Erythroblast (primary cell): ENCODE results near the gene PTPRU.
"Not testable (repeated sequence)": the region's sequence is repeated elsewhere in the genome, so short reads cannot be mapped to it uniquely, and the experiment has no call there.

Experiments used
- DNase-seq, 2 experiments: peaks; one replicate each; lab custom pipeline; 2025; lab: John Stamatoyannopoulos, UW
- GATA1 ChIP-seq: IDR thresholded peaks from 2 replicates; pipeline ENCODE4 v1.6.1; 2011; ENCODE audit warnings: low read depth, mild to moderate bottlenecking, control low read depth, low read length, moderate library complexity
- POLR2A ChIP-seq: IDR thresholded peaks from 2 replicates; pipeline ENCODE4 v1.6.1; 2011; ENCODE audit warnings: mild to moderate bottlenecking, low read length

Gene PTPRU

DNA sequence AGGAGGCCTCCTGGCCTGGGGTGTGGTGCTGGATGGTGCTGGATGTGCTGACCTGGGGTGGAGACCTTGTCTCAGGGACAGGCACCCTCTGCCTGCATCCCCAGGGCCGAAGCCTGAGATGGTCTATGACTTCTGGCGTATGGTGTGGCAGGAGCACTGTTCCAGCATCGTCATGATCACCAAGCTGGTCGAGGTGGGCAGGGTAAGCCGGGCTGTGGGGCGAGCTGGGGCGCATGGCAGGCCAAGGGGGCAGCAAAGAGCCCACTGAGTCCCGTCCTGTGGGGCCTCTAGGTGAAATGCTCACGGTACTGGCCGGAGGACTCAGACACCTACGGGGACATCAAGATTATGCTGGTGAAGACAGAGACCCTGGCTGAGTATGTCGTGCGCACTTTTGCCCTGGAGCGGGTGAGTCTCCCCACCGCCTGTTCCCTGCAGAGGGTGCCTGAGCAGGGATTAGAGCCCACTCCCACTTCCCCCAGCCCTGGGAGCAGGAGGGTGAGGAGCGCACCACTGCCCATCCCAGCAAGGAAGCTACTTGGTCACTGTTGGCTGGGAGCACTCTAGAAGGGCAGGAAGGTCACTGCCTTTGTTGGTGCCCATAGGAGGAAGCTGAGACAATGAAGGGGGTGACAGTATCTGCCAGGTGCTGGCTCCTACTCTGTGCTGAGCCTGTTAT lies 75.2 kb downstream of the PTPRU start:
- TF ChIP-seq POLR2A (no peak), GATA1 (no peak)
- DNase-seq, result no peak

DNA sequence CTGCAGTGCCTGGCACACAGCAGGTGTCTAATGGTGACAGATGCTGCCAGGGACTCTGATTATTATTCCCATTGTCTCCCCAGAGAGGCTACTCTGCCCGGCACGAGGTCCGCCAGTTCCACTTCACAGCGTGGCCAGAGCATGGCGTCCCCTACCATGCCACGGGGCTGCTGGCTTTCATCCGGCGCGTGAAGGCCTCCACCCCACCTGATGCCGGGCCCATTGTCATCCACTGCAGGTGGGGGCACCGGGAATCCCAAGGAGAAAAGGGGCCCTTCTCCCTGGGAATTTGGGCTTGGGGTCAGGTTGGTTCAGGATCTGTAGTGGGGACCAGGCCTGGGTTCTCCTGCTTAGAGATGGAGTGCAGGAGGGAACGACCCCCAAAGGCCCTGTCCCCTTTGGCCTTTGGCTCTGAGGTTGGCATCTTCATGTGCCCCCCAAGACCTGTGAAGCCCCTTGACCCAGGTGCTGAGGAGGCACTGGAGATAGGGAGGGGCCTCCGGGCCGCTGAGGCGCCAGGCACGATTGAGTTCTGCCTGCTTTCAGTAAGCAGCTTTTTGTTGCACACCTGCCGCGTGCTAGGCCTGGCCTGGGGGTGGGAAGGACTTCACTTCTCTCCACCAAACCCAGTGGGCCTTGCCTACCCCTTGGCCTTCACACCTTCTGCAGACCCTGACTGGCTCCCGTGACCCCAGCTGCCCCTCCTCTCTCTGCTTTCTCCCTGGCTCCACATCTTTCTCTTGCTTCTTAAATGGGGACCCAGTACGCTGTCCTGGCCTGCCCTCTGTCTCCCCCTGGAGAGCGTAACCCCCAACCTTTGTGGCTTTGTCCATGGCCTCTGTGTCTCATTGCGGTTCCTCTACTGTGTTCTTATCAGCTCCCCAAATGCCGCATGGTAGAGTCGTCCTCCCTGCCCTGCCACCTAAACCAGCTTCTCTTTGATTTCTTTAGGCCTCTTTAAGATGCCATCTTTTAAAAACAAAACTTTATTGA lies 76.4 kb downstream of the PTPRU start:
- DNase-seq, result no peak
- no peak for TF ChIP-seq GATA1
- no peak for TF ChIP-seq POLR2A

DNA sequence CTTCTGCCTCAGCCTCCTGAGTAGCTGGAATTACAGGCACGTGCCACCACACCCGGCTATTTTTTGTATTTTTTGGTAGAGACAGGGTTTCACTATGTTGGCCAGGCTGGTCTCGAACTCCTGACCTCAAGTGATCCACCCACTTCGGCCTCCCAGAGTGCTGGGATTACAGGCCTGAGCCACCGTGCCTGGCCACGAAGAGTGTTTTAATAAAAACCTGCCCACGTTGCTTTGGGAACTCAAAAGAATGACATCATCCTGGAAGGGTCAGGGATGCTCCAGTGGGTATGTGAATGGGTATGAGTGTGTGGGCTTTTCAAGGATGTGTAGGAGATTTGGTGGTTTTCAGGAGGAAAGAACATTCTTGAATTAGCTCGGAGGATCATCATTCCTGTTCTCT lies 78.4 kb downstream of the PTPRU start:
- DNase-seq, result not testable (repeated sequence)

DNA sequence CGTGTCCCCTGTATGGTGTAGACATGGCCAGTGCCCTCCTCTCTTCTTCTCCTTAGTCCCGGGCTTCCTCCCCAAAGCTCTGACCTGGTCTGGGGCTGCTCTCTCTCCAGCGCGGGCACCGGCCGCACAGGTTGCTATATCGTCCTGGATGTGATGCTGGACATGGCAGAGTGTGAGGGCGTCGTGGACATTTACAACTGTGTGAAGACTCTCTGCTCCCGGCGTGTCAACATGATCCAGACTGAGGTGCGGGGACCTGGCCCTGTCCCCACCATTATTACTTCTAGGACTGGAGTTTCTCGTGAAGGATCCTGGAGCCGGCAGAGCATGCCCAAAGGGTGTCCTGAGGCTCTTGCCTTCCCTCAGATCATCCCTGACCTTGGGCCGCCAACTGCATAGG lies 78.9 kb downstream of the PTPRU start:
- no peak for DNase-seq
- no peak for TF ChIP-seq GATA1
- no peak for TF ChIP-seq POLR2A

DNA sequence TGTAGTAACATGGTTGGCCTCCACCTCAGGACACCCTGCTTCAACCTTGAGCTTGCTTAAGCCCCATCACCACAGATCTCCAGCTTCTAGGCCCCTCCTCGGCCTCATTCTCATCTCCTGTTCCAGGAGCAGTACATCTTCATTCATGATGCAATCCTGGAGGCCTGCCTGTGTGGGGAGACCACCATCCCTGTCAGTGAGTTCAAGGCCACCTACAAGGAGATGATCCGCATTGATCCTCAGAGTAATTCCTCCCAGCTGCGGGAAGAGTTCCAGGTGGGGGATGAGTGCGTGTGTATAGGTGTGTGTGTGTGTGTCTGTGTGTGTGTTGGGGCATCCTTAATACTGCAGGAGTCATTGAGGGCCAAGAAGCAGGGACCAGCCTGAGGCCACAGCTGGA lies 79.6 kb downstream of the PTPRU start:
- no peak for DNase-seq
- TF ChIP-seq GATA1 (no peak), POLR2A (no peak)

DNA sequence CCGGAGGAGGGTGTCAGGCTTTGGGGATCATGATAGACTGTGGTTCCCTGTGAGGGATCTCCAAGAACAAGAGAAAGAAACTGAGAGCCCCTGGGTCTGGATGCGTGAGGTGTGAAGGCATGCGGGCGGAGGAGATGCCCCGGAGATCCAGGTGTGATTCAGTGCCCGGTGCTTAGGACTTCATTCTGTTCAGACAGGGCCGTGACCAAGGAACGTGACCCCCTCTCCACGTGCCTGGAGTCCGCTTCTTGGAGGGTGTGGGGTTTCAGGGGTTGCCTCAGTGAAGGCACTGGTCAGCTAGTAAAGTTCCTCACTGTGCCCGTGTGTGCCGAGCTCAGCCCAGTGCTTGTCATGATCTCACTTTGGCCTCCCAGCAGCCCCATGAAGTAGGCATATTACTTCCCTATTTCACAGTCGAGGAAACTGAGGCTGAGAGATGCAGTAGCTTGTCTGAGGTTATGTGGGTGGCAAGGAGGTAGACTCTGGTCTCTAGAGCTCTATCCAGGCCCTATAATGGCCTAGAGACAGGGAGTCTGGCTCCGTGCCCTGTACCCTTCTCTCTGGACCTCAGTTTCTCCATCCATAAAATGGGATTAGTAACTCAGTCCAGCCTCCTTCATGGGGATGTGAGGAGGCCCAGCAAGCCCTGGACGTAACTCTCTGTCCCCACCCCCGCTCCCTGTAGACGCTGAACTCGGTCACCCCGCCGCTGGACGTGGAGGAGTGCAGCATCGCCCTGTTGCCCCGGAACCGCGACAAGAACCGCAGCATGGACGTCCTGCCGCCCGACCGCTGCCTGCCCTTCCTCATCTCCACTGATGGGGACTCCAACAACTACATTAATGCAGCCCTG lies 81.0 kb downstream of the PTPRU start:
- no peak for DNase-seq
- TF ChIP-seq POLR2A (no peak), GATA1 (no peak)

DNA sequence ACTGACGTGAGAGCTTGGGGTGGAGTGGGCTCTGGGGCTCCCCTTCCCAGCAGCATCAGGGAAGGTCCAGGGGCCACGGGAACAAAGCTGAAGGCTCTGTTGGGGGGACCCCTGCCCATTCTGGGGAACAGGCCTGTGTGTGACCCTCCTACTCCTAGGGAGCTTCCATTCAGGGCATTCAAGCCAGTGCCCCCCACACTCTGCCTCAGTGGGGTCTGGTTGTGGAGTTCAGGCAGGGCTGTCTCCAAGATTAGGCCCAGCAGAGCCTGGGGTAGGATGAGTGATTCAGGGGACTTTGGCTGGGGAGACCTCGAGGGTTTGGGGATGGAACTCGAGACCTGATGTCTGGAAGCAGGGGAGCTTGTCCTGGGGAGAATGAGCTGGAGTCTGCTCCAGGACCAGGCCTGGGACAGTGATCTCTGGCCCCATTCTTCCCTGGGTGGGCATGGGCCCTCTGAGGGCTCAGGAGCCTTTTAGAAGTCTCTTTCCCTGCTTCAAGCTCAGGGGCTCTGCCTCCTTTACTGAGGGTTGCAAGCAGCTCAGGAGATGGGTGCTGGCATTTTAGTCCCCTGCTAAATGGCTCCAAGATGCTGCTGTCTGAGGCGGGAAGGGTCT lies 81.7 kb downstream of the PTPRU start:
- DNase-seq, result no peak
- TF ChIP-seq GATA1 (no peak), POLR2A (no peak)

DNA sequence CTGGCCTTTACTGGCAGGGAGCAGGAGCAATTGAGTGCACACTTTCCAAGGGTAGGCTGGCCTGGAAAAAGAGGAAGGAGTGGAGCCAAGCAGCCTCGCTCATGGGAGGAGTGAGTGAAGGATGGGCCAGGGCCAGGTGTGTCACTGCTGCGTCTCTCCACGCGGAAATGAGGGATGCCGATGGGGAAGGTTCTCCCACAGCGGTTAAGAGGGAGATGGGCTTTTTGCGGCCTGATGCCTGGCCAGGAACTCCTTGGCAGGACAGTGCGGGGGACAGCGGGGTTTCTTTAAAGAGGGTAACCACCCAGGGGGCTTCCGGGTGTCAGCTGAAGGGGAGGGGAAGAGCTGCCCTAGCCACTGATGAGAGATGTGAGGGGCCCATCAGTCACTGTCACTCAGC lies 82.4 kb downstream of the PTPRU start:
- no peak for DNase-seq
- no peak for TF ChIP-seq POLR2A
- no peak for TF ChIP-seq GATA1

DNA sequence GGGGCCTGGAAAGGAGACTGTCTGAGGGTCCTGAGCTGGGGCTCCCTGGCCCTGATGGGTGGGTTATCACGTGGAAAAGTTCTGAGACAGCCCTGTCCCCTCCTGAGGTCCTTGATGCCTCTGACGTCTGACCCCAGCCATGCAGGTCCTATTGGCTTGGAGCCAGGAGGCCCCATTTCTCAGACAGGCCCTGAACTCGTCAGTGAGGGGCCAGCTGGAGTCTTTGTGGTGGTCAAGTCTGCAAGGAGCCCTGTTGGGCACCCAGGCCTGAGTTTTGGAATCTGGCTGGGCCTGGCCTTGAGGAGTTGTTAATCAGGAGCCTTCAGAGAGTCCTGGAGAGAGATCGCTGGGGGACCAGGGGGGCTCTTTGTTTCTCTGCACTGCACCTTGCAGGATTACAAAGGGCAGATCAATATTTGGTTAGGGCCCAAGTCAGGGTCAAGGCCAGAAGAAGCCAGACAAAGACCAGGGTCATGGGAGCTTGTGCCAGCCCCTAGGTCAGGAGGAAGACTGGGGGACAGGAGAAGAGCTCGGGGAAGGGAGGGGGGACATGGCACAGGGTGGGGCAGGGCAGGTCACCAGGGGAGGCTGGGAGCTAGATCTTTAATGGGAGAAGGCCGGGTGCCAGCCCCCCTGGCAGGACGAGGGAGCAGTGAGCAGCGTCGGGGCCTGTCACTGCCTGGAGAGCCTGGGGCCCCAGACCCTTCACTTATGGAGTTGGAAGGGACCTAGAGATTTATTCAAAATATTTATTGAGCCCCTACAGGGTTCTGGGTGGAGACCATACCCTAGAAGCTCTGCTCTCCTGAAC lies 83.2 kb downstream of the PTPRU start:
- DNase-seq, result no peak
- no peak for TF ChIP-seq GATA1
- no peak for TF ChIP-seq POLR2A

DNA sequence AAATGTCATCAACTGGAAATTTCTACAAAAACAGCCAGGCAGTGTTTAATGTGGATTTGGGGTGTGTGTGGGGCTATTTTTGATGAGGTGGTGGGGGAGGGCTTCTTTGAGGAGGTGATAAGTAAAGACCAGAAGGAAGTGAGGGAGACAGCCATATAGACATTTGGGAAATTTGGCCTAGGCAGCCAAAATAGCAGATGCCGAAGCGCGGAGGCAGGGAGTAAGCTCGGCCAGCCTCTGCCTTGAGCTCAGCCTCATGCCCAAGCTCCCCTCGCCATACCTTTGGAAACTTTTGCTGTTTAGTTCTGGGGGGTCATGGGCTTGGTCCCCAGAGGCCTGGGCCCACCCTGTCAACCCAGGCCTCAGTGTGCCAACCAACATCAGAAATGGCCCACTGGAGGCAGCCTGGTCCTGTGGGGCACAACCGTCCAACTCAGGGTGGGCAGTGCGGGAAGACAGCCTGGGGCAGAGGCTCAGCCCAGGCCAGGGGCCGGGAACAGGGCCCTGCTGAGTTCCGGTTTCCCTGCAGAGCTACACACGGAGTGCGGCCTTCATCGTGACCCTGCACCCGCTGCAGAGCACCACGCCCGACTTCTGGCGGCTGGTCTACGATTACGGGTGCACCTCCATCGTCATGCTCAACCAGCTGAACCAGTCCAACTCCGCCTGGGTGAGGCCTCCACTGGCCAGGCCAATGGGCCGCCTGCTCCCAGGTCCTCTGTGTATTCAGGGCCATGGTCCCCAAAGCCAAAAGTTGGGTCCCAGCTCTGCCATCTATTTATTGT lies 84.0 kb downstream of the PTPRU start:
- no peak for TF ChIP-seq GATA1
- TF ChIP-seq POLR2A, result no peak
- no peak for DNase-seq

DNA sequence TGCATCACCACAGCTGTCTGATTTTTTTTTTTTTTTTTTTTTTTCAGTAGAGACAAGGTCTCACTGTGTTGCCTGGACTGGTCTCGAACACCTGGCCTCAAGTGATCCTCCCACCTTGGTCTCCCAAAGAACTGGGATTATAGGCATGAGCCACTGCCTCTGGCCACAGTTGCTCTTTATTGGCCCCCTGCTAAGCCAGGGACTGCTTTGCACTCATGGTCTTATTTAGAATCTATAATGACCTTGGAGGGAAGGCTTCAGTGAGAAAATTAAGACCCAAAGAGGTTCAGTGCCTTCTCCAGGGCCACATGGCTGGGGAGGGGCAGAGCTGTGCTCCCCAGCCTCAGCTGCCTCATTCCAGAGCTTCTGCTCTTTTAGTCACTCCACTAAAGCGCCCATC lies 84.9 kb downstream of the PTPRU start:
- DNase-seq, result no peak
- TF ChIP-seq POLR2A (no peak), GATA1 (no peak)

DNA sequence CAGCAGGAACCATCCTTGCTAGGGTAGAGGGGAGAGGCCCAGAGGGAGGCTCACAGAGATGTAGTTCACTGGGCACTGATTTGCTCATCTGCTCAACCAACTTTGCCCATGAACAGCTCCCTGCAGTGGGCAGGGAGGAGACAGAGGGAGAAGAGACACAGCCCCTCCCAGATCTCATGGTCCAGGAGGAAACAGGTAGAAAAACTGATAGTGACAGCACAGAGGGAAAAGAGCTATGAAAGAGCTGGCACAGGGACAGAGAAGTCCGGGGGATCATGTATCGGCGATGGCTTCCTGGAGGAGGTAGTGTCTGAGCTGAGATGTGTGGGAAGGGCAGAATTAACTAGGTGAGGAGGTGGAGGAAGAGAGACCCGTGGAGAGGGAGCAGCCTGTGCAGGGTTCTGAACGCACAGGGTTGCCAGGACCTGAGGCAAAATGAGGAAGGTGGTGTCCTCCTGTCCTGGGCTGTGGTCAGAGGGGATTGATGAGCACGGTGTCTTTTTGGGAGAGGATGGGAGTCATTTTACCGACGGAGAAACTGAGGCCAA lies 85.9 kb downstream of the PTPRU start:
- TF ChIP-seq POLR2A (no peak), GATA1 (no peak)
- no peak for DNase-seq
